NCI-H2227 (cell line): Measurements from ENCODE around the gene FXYD2.

ENCODE experiments used
- DNase-seq: peaks from one replicate; lab custom pipeline; 2025; ENCODE audit not compliant: unreplicated experiment; lab: John Stamatoyannopoulos, UW

Gene FXYD2

DNA sequence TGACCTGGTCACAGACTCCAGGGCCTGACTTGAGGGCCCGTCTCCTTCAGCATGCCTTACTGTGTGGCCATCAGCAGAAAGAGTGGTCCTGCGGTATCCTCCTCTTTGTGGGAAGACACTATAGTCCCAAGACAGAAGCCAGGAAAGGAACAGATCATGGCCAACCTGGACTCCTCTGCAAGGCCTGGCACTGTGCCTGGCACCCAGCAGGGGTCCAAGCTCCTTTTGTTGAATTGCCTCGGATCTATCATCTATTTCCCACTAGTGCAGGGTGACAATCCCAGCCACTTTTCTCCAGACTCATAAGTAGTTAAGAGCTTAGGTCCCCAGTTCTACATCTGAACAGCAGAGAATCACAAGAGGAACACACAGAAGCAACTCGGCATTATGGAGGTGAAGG lies 54.5 kb downstream of the FXYD2 start:
- DNase-seq, result no peak
